ENCODE data around the gene POGZ. TPM values are rescaled to one million over a fixed set of nuclear protein-coding genes. Genes with fewer than 3 reads are reported as not detected.

The POGZ gene
- total RNA-seq, 1 experiment from 2014 or later: 77.9 TPM

DNA sequence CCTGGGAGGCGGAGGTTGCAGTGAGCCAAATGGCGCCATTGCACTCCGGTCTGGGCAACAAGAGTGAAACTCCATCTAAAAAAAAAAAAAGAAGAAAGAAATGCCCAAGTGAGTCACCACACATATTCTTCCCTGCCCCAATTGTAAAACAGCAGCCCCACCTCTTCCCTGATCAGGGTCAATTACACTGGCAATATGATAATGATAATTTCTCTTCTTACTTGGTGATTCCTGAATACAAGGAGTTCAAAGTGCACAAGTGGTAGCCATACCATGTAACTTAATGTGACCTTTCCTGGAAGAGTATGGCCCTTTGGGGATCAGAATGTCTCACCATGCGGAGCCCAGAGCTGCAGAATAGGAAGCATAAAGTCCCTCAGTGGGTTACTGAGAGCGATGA lies 40.1 kb upstream of the POGZ start:
- Histone ChIP-seq H3K27me3 (ENCODE audit: low read length) (no peaks in the 10 kb centered on the region), H3K4me3 (ENCODE audit: low read length) (no peak overlapping the region), H3K79me2 (ENCODE audit: low read length) (no peaks in the 10 kb centered on the region), H3K9me2 (replicated peaks; ENCODE audit: low read length) (no peaks in the 10 kb centered on the region), H4K20me1 (ENCODE audit: low read length) (no peaks in the 10 kb centered on the region), H2AFZ (ENCODE audit: low read length) (no peak overlapping the region), H3F3A (ENCODE audit: low read length, unreplicated experiment) (no peaks in the 10 kb centered on the region), H3K9ac (ENCODE audit: low read length) (no peak overlapping the region), H3K9me3 (ENCODE audit: low read length) (no peaks in the 10 kb centered on the region), H3K27ac (ENCODE audit: low read length) (no peak overlapping the region), H3K36me3 (ENCODE audit: low read depth, low read length) (no peaks in the 10 kb centered on the region), H3K4me1 (ENCODE audit: insufficient read depth, low read length) (peaks cover 15% of the 10 kb centered on the region), H3K4me2 (ENCODE audit: low read length) (no peak overlapping the region)
- TF ChIP-seq EZH2 (IDR thresholded peaks at IDR 0.05; ENCODE audit: low read length, unreplicated experiment): no peak
- TF ChIP-seq, protein P1, sequence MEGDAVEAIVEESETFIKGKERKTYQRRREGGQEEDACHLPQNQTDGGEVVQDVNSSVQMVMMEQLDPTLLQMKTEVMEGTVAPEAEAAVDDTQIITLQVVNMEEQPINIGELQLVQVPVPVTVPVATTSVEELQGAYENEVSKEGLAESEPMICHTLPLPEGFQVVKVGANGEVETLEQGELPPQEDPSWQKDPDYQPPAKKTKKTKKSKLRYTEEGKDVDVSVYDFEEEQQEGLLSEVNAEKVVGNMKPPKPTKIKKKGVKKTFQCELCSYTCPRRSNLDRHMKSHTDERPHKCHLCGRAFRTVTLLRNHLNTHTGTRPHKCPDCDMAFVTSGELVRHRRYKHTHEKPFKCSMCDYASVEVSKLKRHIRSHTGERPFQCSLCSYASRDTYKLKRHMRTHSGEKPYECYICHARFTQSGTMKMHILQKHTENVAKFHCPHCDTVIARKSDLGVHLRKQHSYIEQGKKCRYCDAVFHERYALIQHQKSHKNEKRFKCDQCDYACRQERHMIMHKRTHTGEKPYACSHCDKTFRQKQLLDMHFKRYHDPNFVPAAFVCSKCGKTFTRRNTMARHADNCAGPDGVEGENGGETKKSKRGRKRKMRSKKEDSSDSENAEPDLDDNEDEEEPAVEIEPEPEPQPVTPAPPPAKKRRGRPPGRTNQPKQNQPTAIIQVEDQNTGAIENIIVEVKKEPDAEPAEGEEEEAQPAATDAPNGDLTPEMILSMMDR (conservative IDR thresholded peaks at IDR 0.05; ENCODE audit: low read depth, low read length): no peak
- ATAC-seq (no peak), DNase-seq (no peak)
- no TSS peak for BruUV-seq (replicated peaks)
- intact Hi-C loops (cut with micrococcal nuclease): no loop called here
- ChIA-PET POLR2A (ENCODE audit: unreplicated experiment) (no interaction called here), CTCF (no interaction called here)

DNA sequence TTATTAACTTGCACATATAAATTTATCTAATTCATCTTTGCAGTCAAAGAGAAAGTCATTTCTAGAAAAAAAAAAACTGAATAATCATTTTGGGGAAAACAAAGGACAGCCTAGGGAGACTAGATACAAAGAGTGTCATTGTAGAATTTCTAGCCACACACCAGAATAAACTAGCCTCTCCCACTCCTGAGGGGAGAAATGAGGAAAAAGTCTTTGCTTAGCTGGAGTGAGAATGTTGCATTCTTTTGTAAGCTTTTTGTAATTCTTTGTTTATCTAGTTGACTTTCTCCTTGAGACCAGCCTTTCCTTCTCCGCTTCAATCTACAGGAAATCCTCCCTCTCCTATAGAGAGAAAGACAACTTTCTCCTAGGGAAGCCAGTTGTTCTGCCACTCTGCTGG lies 36.0 kb upstream of the POGZ start:
- H3K27ac ChIP-seq (ENCODE audit: low read length): no peak overlapping the region
- CTCF ChIA-PET: interaction anchor here (0.6 to 1.2 kb wide), 5 partner anchors 20 to 341 kb away, joined by 3 to 10 read pairs (median 9); no protein-coding TSS in a partner anchor
- no peaks in the 10 kb centered on the region for H3K79me2 ChIP-seq (ENCODE audit: low read length)
- DNase-seq: no peak
- peaks cover 16% of the 10 kb centered on the region for H3K4me1 ChIP-seq (ENCODE audit: insufficient read depth, low read length)
- H4K20me1 ChIP-seq (ENCODE audit: low read length): no peaks in the 10 kb centered on the region
- H3K9me3 ChIP-seq (ENCODE audit: low read length): no peaks in the 10 kb centered on the region
- no peak overlapping the region for H3K9ac ChIP-seq (ENCODE audit: low read length)
- ATAC-seq: peak; percentile 43
- no TSS peak for BruUV-seq (replicated peaks)
- intact Hi-C loops (cut with micrococcal nuclease): loop anchor here (2.0 kb wide), 1 partner anchor 15 kb away; the partner anchor contains the start of gene CGN
- no peaks in the 10 kb centered on the region for H3F3A ChIP-seq (ENCODE audit: low read length, unreplicated experiment)
- H3K9me2 ChIP-seq (replicated peaks; ENCODE audit: low read length): no peaks in the 10 kb centered on the region
- TF ChIP-seq EZH2 (IDR thresholded peaks at IDR 0.05; ENCODE audit: low read length, unreplicated experiment) (no peak), EZH2phosphoT487 (IDR thresholded peaks at IDR 0.05; ENCODE audit: borderline replicate concordance, low read length) (no peak)
- TF ChIP-seq, protein P1 (conservative IDR thresholded peaks at IDR 0.05; ENCODE audit: low read depth, low read length): no peak
- H3K4me3 ChIP-seq (ENCODE audit: low read length): no peak overlapping the region
- no peak overlapping the region for H2AFZ ChIP-seq (ENCODE audit: low read length)
- H3K4me2 ChIP-seq (ENCODE audit: low read length): peak overlapping the region; percentile 44
- no peaks in the 10 kb centered on the region for H3K36me3 ChIP-seq (ENCODE audit: low read depth, low read length)
- POLR2A ChIA-PET (ENCODE audit: unreplicated experiment): interaction anchor here (0.5 to 1.1 kb wide), 7 partner anchors 16 to 340 kb away, joined by 3 to 17 read pairs (median 10); partner anchors contain the start of genes CGN, POGZ and TUFT1
- no peaks in the 10 kb centered on the region for H3K27me3 ChIP-seq (ENCODE audit: low read length)

DNA sequence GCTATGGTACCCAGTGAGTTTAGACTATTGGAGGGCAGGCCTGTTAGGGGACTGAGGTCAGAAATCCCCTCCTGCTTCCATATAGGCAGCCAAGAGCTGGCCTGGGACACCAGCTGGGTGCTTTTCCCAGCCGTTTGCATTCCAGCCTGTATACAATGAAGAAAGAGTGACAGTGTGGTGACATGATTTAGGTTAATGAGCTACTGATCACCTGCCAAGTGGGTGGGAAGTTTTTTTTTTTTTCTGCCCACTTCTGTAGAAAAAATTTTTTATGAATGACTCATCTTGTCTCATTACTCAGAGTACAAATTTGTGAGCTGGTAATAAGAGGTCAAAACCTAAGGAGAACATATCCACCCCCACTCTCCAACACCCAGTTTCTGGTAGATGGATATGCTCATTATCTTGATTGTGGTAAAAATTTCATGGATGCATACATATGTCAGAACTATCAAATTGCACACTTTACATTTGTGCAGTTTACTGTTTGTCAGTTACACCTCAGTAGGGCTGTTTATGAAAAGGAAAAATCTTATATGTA lies 35.5 kb upstream of the POGZ start:
- no peaks in the 10 kb centered on the region for H3K9me2 ChIP-seq (replicated peaks; ENCODE audit: low read length)
- H3K27ac ChIP-seq (ENCODE audit: low read length): peak overlapping the region; percentile 6; the same call in 1 of the 2 replicates
- no peaks in the 10 kb centered on the region for H3K27me3 ChIP-seq (ENCODE audit: low read length)
- no peak overlapping the region for H3K4me3 ChIP-seq (ENCODE audit: low read length)
- H3K4me2 ChIP-seq (ENCODE audit: low read length): peak overlapping the region; percentile 44
- no peak overlapping the region for H3K9ac ChIP-seq (ENCODE audit: low read length)
- H3K9me3 ChIP-seq (ENCODE audit: low read length): no peaks in the 10 kb centered on the region
- ChIA-PET CTCF (interaction anchor here (0.6 to 1.2 kb wide), 5 partner anchors 16 to 341 kb away, joined by 3 to 10 read pairs (median 9); partner anchors contain the start of gene CGN), POLR2A (ENCODE audit: unreplicated experiment) (interaction anchor here (0.5 to 1.1 kb wide), 11 partner anchors 10 to 411 kb away, joined by 3 to 17 read pairs (median 6); partner anchors contain the start of genes CGN, POGZ and TUFT1)
- H3K36me3 ChIP-seq (ENCODE audit: low read depth, low read length): no peaks in the 10 kb centered on the region
- no TSS peak for BruUV-seq (replicated peaks)
- H3F3A ChIP-seq (ENCODE audit: low read length, unreplicated experiment): no peaks in the 10 kb centered on the region
- peak; percentile 92 for DNase-seq
- ATAC-seq: peak; percentile 88
- no peak overlapping the region for H2AFZ ChIP-seq (ENCODE audit: low read length)
- H4K20me1 ChIP-seq (ENCODE audit: low read length): no peaks in the 10 kb centered on the region
- intact Hi-C loops (cut with micrococcal nuclease): loop anchor here (2.0 kb wide), 1 partner anchor 16 kb away; the partner anchor contains the start of gene CGN
- TF ChIP-seq EZH2 (IDR thresholded peaks at IDR 0.05; ENCODE audit: low read length, unreplicated experiment) (no peak), EZH2phosphoT487 (IDR thresholded peaks at IDR 0.05; ENCODE audit: borderline replicate concordance, low read length) (no peak)
- TF ChIP-seq, protein P1 (conservative IDR thresholded peaks at IDR 0.05; ENCODE audit: low read depth, low read length): no peak
- H3K79me2 ChIP-seq (ENCODE audit: low read length): no peaks in the 10 kb centered on the region
- peaks cover 16% of the 10 kb centered on the region for H3K4me1 ChIP-seq (ENCODE audit: insufficient read depth, low read length)
